AG04449 (cell line): ENCODE data around the gene ASTN2.
A peak's percentile ranks its signal among the peaks of the same experiment; 100 is the strongest.

Experiments used
- CTCF ChIA-PET: fragments of 350-600 bp; formaldehyde crosslinking; extraction: SDS; loops from one replicate; lab custom pipeline; 2021; ENCODE audit warnings: antibody characterized with exemption; lab: Yijun Ruan, JAX
- POLR2A ChIA-PET: fragments of 400-600, 350-600 bp; formaldehyde crosslinking; extraction: SDS; loops from one replicate; lab custom pipeline; 2020; ENCODE audit warnings: antibody characterized with exemption, inconsistent platforms; lab: Yijun Ruan, JAX
- DNase-seq: peaks from one replicate; pipeline ENCODE4 v3.0.0-alpha.2; 2010; ENCODE audit warnings: low read depth, low spot score
- H3K4me3 ChIP-seq: 2 replicates; pipeline ENCODE4 v1.5.1; 2011; ENCODE audit warnings: low read depth, mild to moderate bottlenecking, control low read depth, low read length
- CTCF ChIP-seq: IDR thresholded peaks from one replicate; pipeline ENCODE4 v1.5.1; 2011; ENCODE audit warnings: mild to moderate bottlenecking, moderate library complexity, low read length, control low read depth, inconsistent platforms; ENCODE audit not compliant: insufficient read depth; ENCODE audit errors: missing control alignments

ASTN2 gene

GRCh38 chr9:117153021-117153420, 261.8 kb downstream of the ASTN2 start:
- peak; percentile 12 for DNase-seq
- ChIA-PET POLR2A (no interaction called here), CTCF (no interaction called here)
- no peak overlapping the region for H3K4me3 ChIP-seq
- no peak for TF ChIP-seq CTCF

GRCh38 chr9:117151716-117152115, 263.1 kb downstream of the ASTN2 start:
- no peak for DNase-seq
- ChIA-PET CTCF (no interaction called here), POLR2A (no interaction called here)
- no peak overlapping the region for H3K4me3 ChIP-seq
- TF ChIP-seq CTCF, result no peak

GRCh38 chr9:117149996-117150395, 264.9 kb downstream of the ASTN2 start:
- ChIA-PET POLR2A (no interaction called here), CTCF (interaction anchor here (0.9 kb wide), 1 partner anchor 11 kb away, joined by 3 read pairs; no protein-coding TSS in a partner anchor)
- TF ChIP-seq CTCF, result no peak
- no peak for DNase-seq
- no peak overlapping the region for H3K4me3 ChIP-seq

- CTCF ChIA-PET, result no interaction called here
- H3K4me3 ChIP-seq, result no peak overlapping the region
- DNase-seq, result no peak
- POLR2A ChIA-PET, result no interaction called here
- TF ChIP-seq CTCF, result no peak
Measured at GRCh38 chr9:117145811-117146490, 268.9 kb downstream of the ASTN2 start.

GRCh38 chr9:117145081-117145480, 269.8 kb downstream of the ASTN2 start:
- H3K4me3 ChIP-seq, result no peak overlapping the region
- no peak for DNase-seq
- ChIA-PET POLR2A (no interaction called here), CTCF (no interaction called here)
- TF ChIP-seq CTCF, result no peak

- ChIA-PET CTCF (no interaction called here), POLR2A (no interaction called here)
- no peak overlapping the region for H3K4me3 ChIP-seq
Measured at GRCh38 chr9:117138231-117138630, 276.6 kb downstream of the ASTN2 start.

More at GRCh38 chr9:117138231-117138630, 276.6 kb downstream of the ASTN2 start:
- no peak for TF ChIP-seq CTCF
- no peak for DNase-seq
